Ovary (tissue), 3 donors: ENCODE results near the gene STK24.

ENCODE experiments used
- CTCF ChIP-seq, 3 donors: fragments of 450-650 bp in 2 of 3; fragments of 200-600 bp in 1 of 3; IDR thresholded peaks; one replicate each; pipeline versions ENCODE4 v1.5.1 to v1.8.0; 2016 to 2022; ENCODE audit warnings: antibody characterized with exemption in 3 of 3, mild to moderate bottlenecking in 1 of 3
- EP300 ChIP-seq: sonication (generic); formaldehyde crosslinking; IDR thresholded peaks from one replicate; pipeline ENCODE4 v1.6.1; 2017; ENCODE audit warnings: antibody characterized with exemption
- POLR2A ChIP-seq: fragments of 450-650 bp; IDR thresholded peaks from one replicate; pipeline ENCODE4 v1.6.1; 2017; ENCODE audit warnings: antibody characterized with exemption, mild to moderate bottlenecking, moderate library complexity
- donor health status: DM: no; HTN: no; CAD: no.

- TF ChIP-seq CTCF (IDR thresholded peaks at IDR 0.05) (no peak), POLR2A (no peak), EP300 (no peak)
Observed at GRCh38 chr13:98549006-98549727, 27.7 kb downstream of the STK24 start.
